GM21528 (cell line): ENCODE measurements around the gene PELI2.
A peak's percentile ranks its signal among the peaks of the same experiment; 100 is the strongest.

Source experiments
- ATAC-seq: cut with Tn5 transposase; IDR thresholded peaks from one replicate; pipeline ENCODE4 v1.9.1; 2021; ENCODE audit warnings: mild to moderate bottlenecking, moderate library complexity; ENCODE audit not compliant: unreplicated experiment, low FRiP score

PELI2 gene

GRCh38 chr14:56117765-56118610 lies at the start of gene PELI2:
Gene PELI2, plus strand, starts transcription at chr14:56118411. Its CDS starts 250 bp downstream, at chr14:56118661.
- peak; percentile 76 for ATAC-seq

GRCh38 chr14:56073799-56074198 lies 44.4 kb upstream of the PELI2 start:
- no peak for ATAC-seq

- no peak for ATAC-seq
Measured at GRCh38 chr14:56075301-56075700, 42.9 kb upstream of the PELI2 start.

- ATAC-seq = no peak
Measured at GRCh38 chr14:56081139-56081538, 37.1 kb upstream of the PELI2 start.

- no peak for ATAC-seq
Measured at GRCh38 chr14:56082880-56083279, 35.3 kb upstream of the PELI2 start.

GRCh38 chr14:56085471-56085870 lies 32.7 kb upstream of the PELI2 start:
- ATAC-seq = no peak

GRCh38 chr14:56087671-56088471 lies 30.3 kb upstream of the PELI2 start:
- no peak for ATAC-seq

- no peak for ATAC-seq
Measured at GRCh38 chr14:56088941-56089340, 29.3 kb upstream of the PELI2 start.

- ATAC-seq = no peak
Measured at GRCh38 chr14:56092763-56093162, 25.4 kb upstream of the PELI2 start.

GRCh38 chr14:56094076-56094475 lies 24.1 kb upstream of the PELI2 start:
- ATAC-seq = no peak

GRCh38 chr14:56098021-56098420 lies 20.2 kb upstream of the PELI2 start:
- no peak for ATAC-seq

- no peak for ATAC-seq
Measured at GRCh38 chr14:56099081-56099797, 19.0 kb upstream of the PELI2 start.

GRCh38 chr14:56100556-56100955 lies 17.7 kb upstream of the PELI2 start:
- ATAC-seq = no peak

GRCh38 chr14:56102941-56103340 lies 15.3 kb upstream of the PELI2 start:
- no peak for ATAC-seq

GRCh38 chr14:56107615-56108014 lies 10.6 kb upstream of the PELI2 start:
- no peak for ATAC-seq

- no peak for ATAC-seq
Measured at GRCh38 chr14:56108057-56108456, 10.2 kb upstream of the PELI2 start.

GRCh38 chr14:56112781-56113180 lies 5.4 kb upstream of the PELI2 start:
- ATAC-seq = no peak

GRCh38 chr14:56115334-56115870 lies 2.8 kb upstream of the PELI2 start:
- ATAC-seq = no peak

- no peak for ATAC-seq
Measured at GRCh38 chr14:56115976-56116893, 2.0 kb upstream of the PELI2 start.
